HG03457 (cell line): ENCODE measurements around the gene SLC7A10.
A peak's percentile ranks its signal among the peaks of the same experiment; 100 is the strongest.
"Not testable (repeated sequence)": the region's sequence is repeated elsewhere in the genome, so short reads cannot be mapped to it uniquely, and the experiment has no call there.

Experiments
- ATAC-seq: cut with Tn5 transposase; IDR thresholded peaks from one replicate; pipeline ENCODE4 v1.9.1; 2021; ENCODE audit warnings: moderate number of reproducible peaks; ENCODE audit not compliant: unreplicated experiment

The SLC7A10 gene

DNA sequence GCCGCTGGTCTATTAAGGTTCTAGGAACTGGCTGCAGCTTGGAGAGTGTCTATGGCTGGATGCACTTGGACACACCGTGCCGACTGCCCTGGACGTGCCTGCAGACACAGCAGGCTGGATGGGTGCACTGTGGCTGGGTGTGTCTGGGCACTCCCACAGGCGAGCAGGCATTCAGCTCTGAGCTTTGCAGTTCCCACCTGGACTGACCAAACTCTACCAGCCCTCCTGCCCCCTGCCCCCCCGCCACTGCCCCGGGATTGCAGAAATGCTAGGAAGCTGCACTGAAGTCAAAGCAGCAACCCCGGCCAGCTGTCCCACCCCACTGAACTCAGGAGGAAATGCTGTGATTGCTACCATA is 38.5 kb downstream of the SLC7A10 start:
- no peak for ATAC-seq

DNA sequence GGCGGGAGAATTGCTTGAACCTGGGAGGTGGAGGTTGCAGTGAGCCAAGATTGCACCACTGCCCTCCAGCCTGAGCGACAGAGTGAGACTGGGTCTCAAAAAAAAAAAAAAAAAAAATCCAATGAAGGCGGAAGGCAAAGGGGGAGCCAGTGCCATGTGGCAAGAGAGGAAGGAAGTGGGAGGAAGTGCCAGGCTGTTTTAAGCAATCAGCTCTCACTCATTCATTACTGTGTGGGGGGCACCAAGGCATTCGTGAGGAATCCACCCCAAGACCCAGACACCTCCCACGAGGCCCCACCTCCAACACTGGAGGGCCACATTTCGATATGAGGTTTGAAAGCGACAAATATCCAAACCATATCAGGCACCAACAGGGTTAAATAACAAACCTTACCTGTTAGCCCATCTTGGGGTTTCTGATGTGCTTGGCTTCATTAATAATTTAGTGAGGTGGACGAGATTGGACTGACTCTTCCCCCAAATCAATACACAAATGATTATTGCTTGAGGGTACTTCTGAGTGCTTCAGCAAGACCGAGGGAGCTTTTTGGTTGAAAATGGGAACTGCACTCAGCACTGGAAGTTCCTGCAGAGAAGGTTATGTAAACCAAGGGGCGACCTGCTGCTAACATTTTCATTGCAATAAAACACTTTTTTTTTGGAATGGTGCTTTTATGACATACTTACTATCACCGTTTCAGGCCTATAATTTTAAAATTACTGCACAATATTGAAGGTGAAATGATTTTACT is 39.0 kb downstream of the SLC7A10 start:
- ATAC-seq: no peak

DNA sequence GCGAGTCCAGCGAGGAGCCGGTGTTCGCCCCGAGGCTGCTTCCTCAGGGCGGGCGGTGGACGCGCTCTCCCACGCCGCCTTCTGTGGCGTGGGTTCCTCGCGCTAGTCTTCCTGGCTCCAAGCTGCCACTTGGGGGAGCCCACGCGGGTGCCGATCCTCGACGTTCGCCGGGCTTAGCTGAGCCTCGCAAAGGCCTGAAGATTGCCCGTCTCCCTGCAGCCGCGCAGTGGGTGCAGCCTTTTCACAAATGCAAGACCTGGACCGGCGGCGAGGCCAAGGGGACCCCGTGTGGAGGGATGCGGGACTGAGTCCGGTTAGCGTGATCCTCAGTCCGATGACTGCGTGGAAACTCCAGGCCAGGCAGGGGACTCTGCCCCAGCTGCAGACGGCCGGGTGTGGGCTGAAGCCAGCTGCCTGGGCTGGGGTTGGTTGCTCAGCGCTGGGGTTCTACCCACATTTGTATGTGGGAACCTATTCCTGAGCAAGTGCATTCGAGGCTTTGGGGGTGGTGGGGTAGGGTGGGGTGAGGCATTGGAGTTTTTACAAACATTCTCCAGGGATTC is 48.2 kb downstream of the SLC7A10 start:
- ATAC-seq: peak; percentile 16

DNA sequence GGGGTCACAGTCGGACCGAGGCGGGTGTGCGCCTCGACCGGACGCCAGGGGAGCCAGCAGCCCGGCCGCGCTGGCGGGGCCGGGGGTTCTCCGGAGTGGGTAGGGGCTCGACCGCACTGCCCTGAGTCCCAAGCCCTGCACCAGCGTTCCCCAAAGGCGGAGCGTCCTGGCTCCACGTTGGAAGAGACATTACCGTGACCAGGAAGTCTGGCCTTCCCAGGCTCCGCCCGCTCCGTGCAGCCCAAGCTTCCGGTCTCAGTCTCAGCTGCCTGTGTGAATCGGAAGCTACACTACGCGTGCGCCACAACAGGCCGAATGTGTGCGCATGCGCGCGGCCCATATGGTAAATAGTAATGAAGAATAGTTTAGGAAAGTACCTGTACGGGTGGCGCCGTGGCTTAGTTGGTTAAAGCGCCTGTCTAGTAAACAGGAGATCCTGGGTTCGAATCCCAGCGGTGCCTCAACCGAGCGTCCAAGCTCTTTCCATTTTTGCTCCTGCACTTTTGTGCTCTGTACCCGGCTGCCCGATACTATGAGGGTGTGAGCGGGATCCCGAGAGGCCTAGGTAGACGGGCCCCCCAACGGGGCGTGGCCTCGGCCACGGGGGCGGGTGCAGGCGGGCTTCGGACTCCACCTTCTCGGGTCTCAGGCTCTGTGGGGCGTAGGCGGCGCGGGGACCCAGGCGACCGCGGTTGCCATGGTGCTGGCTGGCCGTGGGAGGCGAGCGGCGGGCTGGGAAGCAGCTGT is 48.8 kb downstream of the SLC7A10 start:
- ATAC-seq: peak; percentile 80

DNA sequence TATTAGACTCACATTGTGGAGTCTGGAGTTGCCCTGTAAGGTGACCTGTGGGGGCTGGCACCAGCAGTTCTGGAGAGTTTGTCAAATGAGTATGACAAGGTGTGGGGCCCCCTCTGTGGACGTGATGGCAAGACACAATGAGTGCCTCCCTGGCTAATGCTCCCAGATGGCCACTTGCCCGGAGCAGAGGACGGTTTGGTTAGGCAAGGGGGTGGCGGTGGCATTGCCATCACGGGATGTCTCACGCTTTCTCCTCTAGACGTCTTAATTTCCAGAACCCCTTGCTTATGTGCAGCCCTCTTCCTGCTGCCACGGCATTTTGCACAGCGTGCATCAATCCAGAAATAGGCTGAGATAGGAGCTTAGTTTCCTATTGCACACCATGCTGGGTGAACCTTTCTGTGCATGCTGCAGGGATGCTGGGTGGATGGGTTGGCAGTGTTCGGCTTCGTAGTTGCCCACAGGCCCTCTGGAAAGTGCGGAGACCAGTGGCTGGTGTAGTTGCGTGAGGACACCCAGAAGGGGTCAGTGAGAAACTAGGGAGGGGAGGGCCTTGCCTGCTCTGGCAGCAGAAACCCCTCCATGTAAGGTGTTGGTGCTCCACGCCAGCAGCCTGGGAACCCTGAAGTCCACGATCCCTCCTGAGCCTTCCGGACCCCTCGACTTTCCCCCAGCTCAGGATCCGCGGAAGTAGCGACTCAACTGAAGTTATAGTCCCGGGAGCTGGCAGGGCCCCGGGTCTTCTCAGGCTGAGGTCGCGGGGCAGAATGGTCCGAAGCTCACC is 49.6 kb downstream of the SLC7A10 start:
- ATAC-seq: no peak

DNA sequence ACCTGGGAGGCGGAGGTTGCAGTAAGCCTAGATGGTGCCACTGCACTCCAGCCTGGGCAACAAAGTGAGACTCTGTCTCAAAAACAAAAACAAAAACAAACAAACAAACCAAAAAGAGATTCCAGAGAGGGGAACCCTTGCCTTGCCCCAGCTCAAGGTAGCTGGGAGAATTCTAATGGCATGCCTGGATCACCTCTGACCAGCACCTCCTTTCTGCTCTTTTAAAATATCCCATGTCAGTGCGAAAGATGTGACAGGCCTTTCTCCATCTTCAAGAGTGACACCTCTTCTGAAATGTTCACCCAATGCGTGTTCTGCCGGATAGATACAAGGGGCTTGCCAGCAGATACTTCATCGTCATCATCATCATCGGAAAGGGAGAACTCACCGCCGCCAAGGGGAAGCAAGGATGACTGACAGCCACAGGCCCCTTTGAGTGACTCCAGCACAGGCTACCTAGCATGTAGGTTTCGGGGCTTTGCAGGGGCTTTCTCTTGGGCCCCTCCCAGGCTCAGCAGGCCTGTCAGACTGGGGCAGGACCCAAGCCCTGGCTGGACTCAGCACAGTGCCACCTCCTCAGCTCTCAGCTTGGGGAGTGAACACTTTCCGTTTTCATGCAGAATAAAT is 50.4 kb downstream of the SLC7A10 start:
- no peak for ATAC-seq

DNA sequence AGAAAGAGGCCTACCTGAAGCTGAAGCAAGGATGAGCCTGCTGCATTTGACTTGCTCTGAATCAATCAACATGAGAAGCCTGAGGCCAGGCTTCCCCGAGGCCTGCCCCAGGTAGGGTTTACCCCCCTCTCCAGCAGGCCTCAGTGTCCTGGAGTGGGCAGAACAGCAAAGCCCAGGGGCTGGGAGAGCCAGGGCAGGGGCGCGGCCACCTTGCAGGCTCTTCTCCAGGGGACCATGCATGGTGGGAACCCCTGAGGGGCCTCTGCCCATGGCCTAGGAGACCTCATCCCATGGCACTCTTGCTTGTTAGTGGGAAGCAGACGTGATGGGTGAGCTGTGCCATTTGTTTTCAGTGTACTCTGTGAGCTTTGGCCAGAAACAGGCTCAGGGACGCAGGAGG is 51.5 kb downstream of the SLC7A10 start:
- ATAC-seq: no peak

DNA sequence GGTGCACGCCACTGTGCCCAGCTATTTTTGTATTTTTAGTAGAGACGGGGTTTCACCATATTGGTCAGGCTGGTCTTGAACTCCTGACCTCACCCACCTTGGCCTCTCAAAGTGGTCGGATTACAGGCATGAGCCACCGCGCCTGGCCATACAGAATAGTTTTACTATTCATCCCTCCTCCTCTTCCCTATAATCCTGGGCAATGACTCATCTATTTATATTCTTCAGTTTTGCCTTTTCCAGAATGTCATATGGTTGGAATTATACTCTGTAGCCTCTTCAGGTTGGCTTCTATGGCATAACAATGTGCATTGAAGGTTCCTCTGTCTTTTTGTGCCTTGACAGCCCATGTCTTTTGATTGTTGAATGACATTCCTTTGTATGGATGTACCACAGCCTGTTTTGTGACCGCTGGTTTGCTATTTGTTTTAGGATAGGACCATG is 53.7 kb downstream of the SLC7A10 start:
- ATAC-seq: no peak

DNA sequence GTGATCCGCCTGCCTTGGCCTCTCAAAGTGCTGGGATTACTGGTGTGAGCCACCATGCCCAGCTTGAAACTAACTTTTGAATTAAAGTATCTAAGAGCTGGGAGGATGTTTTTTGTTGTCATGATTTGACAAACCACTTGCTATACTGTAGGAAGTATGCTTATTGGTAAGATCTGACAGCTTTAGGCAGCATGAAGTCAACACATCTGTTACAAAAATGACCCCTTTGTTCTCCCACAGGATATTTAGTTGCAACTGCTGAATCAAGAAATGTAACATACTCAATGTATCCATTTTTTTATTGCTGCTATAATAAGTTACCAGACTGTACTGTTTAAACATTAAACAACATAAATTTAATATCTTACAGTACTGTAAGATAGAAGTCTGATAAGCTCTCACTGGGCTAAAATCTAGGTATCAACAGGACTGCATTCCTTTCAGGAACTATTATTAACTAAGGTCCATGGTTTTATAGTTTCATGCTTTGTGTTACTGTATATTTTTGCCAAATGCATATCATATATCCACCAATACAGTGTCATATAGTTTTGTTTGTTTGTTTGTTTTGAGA is 54.3 kb downstream of the SLC7A10 start:
- ATAC-seq: no peak

DNA sequence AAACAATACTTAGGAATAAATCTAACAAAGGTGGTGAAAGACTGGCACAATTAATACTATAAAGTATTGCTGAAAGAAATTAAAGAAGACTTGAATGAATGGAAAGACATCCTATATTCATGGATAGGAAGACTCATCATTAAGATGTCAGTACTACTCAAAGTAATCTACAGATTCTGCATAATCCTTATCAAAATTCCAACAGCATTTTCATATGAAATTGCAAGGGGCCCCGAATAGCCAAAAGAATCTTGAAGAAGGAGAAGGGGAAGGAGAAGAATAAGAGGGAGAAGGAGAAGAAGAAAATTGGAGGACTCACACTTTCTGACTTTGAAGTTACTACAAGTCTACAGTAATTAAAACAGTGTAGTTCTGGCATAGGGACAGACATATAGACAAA is 57.1 kb downstream of the SLC7A10 start:
- ATAC-seq: no peak

DNA sequence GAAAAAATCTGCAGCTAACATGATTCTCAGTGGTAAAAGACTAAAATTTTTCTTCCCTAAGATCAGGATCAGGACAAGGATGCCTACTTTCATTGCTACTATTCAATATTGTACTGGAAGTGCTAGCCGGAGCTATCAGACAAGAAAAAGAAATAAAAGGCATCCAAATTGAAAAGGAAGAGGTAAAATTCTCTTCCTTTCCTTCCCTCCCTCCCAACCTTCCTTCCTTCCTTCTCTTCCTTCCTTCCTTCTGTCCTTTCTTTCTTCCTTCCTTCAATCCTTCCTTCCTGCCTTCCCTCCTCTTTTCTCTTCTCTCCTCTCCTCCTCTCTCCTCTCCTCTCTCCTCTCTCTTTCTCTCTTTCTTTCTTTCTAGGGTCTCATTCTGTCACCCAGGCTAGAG is 58.2 kb downstream of the SLC7A10 start:
- ATAC-seq: no peak

DNA sequence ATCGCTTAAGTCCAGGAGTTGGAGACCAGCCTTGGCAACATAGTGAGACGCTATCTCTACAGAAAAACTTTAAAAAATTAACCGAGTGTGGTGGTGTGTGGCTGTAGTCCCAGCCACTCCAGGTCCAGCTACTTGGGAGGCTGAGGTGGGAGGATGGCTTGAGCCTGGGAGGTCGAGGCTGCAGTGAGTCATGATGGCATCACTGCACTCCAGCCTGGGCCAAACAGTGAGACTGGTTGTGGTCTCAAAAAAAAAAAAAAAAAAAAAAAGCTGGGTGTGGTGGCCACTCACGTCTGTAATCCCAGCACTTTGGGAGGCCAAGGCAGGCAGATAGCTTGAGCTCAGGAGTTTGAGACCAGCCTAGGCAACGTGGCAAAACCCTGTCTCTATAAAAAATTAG is 59.6 kb downstream of the SLC7A10 start:
- not testable (repeated sequence) for ATAC-seq

DNA sequence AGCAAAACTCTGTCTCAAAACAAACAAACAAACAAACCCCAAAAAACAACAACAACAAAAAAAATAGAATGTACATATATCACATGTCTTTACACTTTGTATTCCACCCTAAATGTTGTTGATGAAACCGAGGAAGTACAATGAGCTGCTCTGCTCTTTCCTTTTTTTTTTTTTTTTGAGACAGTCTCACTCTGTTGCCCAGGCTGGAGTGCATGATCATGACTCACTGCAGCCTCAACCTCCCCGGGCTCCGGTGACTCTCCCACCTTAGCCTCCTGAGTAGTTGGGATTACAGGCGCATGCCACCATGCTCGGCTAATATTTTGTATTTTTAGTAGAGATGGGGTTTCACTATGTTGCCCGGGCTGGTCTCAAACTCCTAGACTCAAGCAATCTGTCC is 62.2 kb downstream of the SLC7A10 start:
- ATAC-seq: no peak

DNA sequence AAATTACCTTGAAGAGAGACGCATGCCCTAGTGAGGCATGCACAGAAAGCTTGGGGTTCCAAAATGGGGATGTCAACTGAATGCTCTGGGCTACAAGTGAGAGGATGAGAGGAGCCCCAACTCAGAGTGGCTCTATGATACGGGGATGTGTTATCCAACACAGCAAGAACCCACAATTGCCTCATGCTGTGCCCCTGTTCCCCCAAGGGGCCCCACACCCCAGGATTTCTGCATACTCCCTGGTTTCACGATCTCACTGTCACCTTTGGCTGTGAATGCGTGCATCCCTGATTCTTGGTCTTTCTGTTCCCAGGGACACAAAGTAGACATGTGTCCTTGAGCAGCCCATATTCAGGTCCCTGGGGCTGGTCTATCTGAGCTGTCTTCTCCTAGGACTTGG is 64.4 kb downstream of the SLC7A10 start:
- no peak for ATAC-seq

DNA sequence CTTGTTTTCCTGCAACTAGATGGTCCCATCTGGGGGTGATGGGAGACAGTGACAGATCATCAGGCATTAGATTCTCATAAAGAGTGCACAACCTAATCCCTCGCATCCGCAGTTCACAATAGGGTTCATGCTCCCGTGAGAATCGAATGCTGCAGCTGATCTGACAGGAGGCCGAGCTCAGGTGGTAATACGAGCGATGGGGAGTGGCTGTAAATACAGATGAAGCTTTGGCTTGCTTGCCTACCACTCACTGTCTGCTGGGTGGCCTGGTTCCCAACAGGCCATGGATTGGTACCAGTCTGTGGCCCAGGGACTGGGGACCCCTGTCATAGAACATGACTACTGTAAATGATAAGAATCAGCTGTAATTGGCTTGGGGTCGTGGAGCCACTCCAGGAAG is 65.8 kb downstream of the SLC7A10 start:
- ATAC-seq: no peak

DNA sequence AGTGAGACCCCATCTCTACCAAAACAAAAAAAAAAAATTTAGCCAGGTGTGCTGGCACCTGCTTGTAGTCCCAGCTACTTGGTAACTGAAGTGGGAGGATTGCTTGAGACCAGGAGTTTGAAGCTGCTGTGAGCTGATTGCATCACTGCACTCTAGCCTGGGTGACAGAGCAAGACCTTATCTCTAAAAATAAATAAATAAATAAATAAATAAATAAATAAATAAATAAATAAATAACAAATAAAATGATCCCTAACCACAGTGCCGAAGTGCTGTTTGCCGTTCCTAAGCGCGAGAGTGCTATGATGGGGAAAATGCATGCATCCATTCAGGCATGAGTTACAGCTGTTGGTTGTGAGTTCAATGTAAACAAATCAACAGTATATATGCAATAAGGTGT is 66.5 kb downstream of the SLC7A10 start:
- ATAC-seq: no peak
